Natural killer cell (primary cell): Measurements from ENCODE around the gene CLNK. TPM values are rescaled to one million over a fixed set of nuclear protein-coding genes. Genes with fewer than 3 reads are reported as not detected.

Experiments used
- ATAC-seq, 3 donors: fragments of 150-1000 bp in 2 of 3; fragments of 200-7000 bp in 1 of 3; cut with Tn5 transposase; 1 replicate in 1 of 3; 2 replicates in 2 of 3; pipeline ENCODE4 v1.10.0; 2021; ENCODE audit warnings: mild to moderate bottlenecking in 2 of 3, moderate library complexity in 2 of 3
- DNase-seq, 2 donors: peaks; one replicate each; pipeline versions ENCODE4 v3.0.0 to v3.0.0-alpha.2; 2013 to 2021; ENCODE audit warnings: mixed read lengths in 1 of 2
- H3K27ac ChIP-seq: one replicate; pipeline ENCODE4 v1.5.1; 2013; ENCODE audit warnings: mild to moderate bottlenecking, low read length
- H3K27me3 ChIP-seq: one replicate; pipeline ENCODE4 v1.6.1; 2013; ENCODE audit warnings: low read length; ENCODE audit not compliant: control insufficient read depth, insufficient read depth
- H3K36me3 ChIP-seq: one replicate; pipeline ENCODE4 v1.6.1; 2013; ENCODE audit warnings: low read length; ENCODE audit not compliant: control insufficient read depth, insufficient read depth
- H3K4me1 ChIP-seq: one replicate; pipeline ENCODE4 v1.6.1; 2013; ENCODE audit warnings: low read length; ENCODE audit not compliant: control insufficient read depth, insufficient read depth
- H3K4me3 ChIP-seq: one replicate; pipeline ENCODE4 v1.5.1; 2013; ENCODE audit warnings: low read length
- H3K9me3 ChIP-seq: one replicate; pipeline ENCODE4 v1.6.1; 2013; ENCODE audit warnings: low read length; ENCODE audit not compliant: control insufficient read depth, insufficient read depth
- H3K27ac Mint-ChIP-seq, 2 donors: one replicate each; pipeline ENCODE4 v1.8.0; 2022; ENCODE audit warnings: mild to moderate bottlenecking in 2 of 2, mixed read lengths in 2 of 2, moderate library complexity in 1 of 2
- H3K27me3 Mint-ChIP-seq, 2 donors: one replicate each; pipeline ENCODE4 v1.8.0; 2022; ENCODE audit warnings: low read depth in 2 of 2, mixed read lengths in 2 of 2
- H3K36me3 Mint-ChIP-seq: one replicate; pipeline ENCODE4 v1.8.0; 2022; ENCODE audit warnings: mixed read lengths
- H3K4me1 Mint-ChIP-seq, 2 donors: one replicate each; pipeline ENCODE4 v1.8.0; 2022; ENCODE audit warnings: mixed read lengths in 2 of 2
- H3K4me3 Mint-ChIP-seq: one replicate; pipeline ENCODE4 v1.8.0; 2022; ENCODE audit warnings: mild to moderate bottlenecking, moderate library complexity, mixed read lengths
- H3K9me3 Mint-ChIP-seq, 2 donors: one replicate each; pipeline ENCODE4 v1.8.0; 2022; ENCODE audit warnings: mixed read lengths in 2 of 2
- CTCF ChIP-seq: fragments of 200-600 bp; IDR thresholded peaks from one replicate; pipeline ENCODE4 v1.8.0; 2022; ENCODE audit warnings: antibody characterized with exemption
- whole genome bisulfite sequencing: methylation state at CpG from one replicate; pipeline ENCODE4 v1.1.7; 2013; ENCODE audit warnings: missing lambda C conversion rate; ENCODE audit not compliant: insufficient coverage; 5-methylcytosine and 5-hydroxymethylcytosine counted together
- intact Hi-C: fragments of 100-400 bp; cut with micrococcal nuclease; formaldehyde crosslinking; loops from one replicate; pipeline ENCODE4 v1.14.2; 2022
- total RNA-seq, 4 donors: library from RNA; stranded (reverse); fragments of 120-200 nt in 1 of 4; gene quantifications; one replicate each; pipeline versions ENCODE4 v1.2.3 to v1.2.4, GENCODE V29; 2013 to 2022

CLNK gene
- total RNA-seq = 1 to 10 TPM in 2 of 3 donors, under 1 TPM in 1; 1.00 to 1.1 (median 1.0) TPM
- total RNA-seq (2013) = 4.5 TPM

GRCh38 chr4:10684631-10685030 is at the start of gene CLNK:
CLNK (minus strand) TSS chr4:10684768; CDS start chr4:10667869, 16,899 bp downstream.
- WGBS = 9% methylated on average over 8 of the region's 8 CpGs

GRCh38 chr4:10733481-10734062 is 49.0 kb upstream of the CLNK start:
- TF ChIP-seq CTCF = no peak
- no CpG with 5 or more reads among the region's 1 CpG for WGBS
- Histone ChIP-seq H3K4me1 (peaks cover 4% of the 10 kb centered on the region), H3K27ac (no peak overlapping the region), H3K27me3 (no peaks in the 10 kb centered on the region), H3K4me3 (no peak overlapping the region), H3K9me3 (no peaks in the 10 kb centered on the region), H3K36me3 (no peaks in the 10 kb centered on the region)
- intact Hi-C loops = no loop called here
- DNase-seq (no peak), ATAC-seq (no peak)
- no peaks in the 10 kb centered on the region for H3K9me3 Mint-ChIP-seq
- peak overlapping the region; percentile 49 for H3K4me3 Mint-ChIP-seq
- peaks cover 0 to 2% of the 10 kb centered on the region in 2 donors for H3K27me3 Mint-ChIP-seq
- peaks cover 23 to 26% of the 10 kb centered on the region in 2 donors for H3K4me1 Mint-ChIP-seq
- peak overlapping the region in 1 of 2 donors; percentile 58 for H3K27ac Mint-ChIP-seq
- no peaks in the 10 kb centered on the region for H3K36me3 Mint-ChIP-seq

More at GRCh38 chr4:10684631-10685030, at the start of gene CLNK:
- Mint-ChIP-seq H3K4me1 (peaks cover 16 to 17% of the 10 kb centered on the region in 2 donors), H3K27me3 (no peaks in the 10 kb centered on the region), H3K9me3 (no peaks in the 10 kb centered on the region), H3K27ac (peak within 1 kb of the TSS; percentile 83 to 89), H3K4me3 (peak within 1 kb of the TSS; percentile 85), H3K36me3 (no peaks in the 10 kb centered on the region)
- peak within 1 kb of the TSS; percentile 77 for H3K27ac ChIP-seq
- DNase-seq = no peak
- no peaks in the 10 kb centered on the region for H3K27me3 ChIP-seq
- H3K4me3 ChIP-seq = peak within 1 kb of the TSS; percentile 5
- intact Hi-C loops = no loop called here
- TF ChIP-seq CTCF = no peak
- peak; percentile 41 to 90 (median 50) for ATAC-seq
- no peaks in the 10 kb centered on the region for H3K9me3 ChIP-seq
- H3K36me3 ChIP-seq = no peaks in the 10 kb centered on the region
- peaks cover 13% of the 10 kb centered on the region for H3K4me1 ChIP-seq

- Histone ChIP-seq H3K4me3 (no peak overlapping the region), H3K36me3 (no peaks in the 10 kb centered on the region), H3K27ac (no peak overlapping the region), H3K27me3 (no peaks in the 10 kb centered on the region), H3K4me1 (peaks cover 4% of the 10 kb centered on the region), H3K9me3 (no peaks in the 10 kb centered on the region)
- WGBS = 21% methylated on average over 4 of the region's 5 CpGs
- Mint-ChIP-seq H3K27me3 (peaks cover 0 to 2% of the 10 kb centered on the region in 2 donors), H3K4me1 (peaks cover 23 to 26% of the 10 kb centered on the region in 2 donors), H3K4me3 (peak overlapping the region; percentile 49), H3K36me3 (no peaks in the 10 kb centered on the region), H3K9me3 (no peaks in the 10 kb centered on the region), H3K27ac (peak overlapping the region; percentile 54 to 58)
- intact Hi-C loops = no loop called here
- peak; percentile 25 to 77 (median 61) for ATAC-seq
- TF ChIP-seq CTCF = no peak
- DNase-seq = no peak
Measured at GRCh38 chr4:10732914-10733415, 48.4 kb upstream of the CLNK start.
